ACHN (cell line): Measurements from ENCODE around the gene DNTTIP2.
"Not testable (repeated sequence)": the region's sequence is repeated elsewhere in the genome, so short reads cannot be mapped to it uniquely, and the experiment has no call there.

Source experiments
- DNase-seq: peaks from one replicate; pipeline ENCODE4 v3.0.0-alpha.2; 2015
- in situ Hi-C: cut with HindIII; loops from 2 replicates; pipeline ENCODE4 v1.10.0; 2017; ENCODE audit warnings: low sequenced_read_pairs, low pct_ligation_motif_present, low pct_unique_long_range_greater_than_20kb

DNTTIP2 gene

DNA sequence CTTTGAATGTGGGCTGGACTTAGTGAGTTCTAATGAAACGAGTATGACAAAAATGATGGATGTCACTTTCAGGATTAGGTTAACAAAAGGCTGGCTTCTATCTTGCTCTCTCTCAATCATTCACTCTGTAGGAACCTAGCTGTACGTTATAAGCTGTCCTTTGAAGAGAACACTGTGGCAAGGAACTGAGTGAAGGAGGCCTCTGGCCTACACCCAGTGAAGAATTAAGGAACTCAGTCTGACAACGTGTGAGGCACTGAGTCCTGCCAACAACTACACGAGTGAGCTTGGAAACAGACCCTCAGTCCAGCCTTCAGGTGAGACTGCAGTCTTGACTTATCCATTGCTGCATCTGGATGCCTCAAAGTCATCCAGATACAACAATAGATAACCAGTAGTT lies 3.3 kb upstream of the DNTTIP2 start:
- no peak for DNase-seq
- in situ Hi-C loops: no loop called here

DNA sequence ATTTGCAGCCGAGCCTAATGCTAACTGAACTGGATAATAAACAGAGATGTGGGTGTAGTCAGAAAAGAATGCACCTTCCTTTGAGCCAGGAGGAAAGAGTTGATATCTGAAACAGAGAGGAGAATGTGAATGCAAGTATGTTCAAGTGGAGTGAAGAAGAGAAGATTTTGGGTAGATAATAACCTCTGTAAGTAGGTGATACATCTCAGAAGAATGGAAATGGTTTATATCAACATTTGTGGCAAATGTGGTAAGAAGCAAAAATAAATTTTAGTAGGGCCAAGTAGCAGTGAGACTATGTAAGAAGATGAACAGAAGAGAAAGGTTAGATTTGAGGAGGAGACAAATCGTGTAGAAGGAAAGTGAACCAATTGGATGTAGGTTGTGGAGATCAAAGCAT lies 1.7 kb upstream of the DNTTIP2 start:
- DNase-seq: no peak
- in situ Hi-C loops: no loop called here

DNA sequence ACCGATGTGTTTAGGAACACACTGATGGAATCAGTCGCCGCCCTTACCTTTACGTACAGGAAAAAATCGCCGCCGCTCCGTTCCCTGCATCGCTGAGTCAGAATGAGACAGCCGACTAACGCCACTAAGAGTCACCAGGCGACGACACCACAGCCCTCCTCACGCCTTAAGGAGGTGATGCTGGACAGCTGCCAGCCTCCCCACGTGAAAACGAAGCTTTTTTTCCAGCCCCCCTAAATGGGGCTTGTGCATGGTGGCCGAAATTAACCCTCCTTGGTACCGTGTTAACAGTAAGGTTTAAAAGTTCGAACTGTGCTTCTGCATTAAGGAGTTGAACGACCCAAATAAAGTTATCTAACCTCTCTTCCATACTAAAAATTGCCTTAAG lies 511 bp downstream of the DNTTIP2 start:
- peak; percentile 31 for DNase-seq
- in situ Hi-C loops: no loop called here

DNA sequence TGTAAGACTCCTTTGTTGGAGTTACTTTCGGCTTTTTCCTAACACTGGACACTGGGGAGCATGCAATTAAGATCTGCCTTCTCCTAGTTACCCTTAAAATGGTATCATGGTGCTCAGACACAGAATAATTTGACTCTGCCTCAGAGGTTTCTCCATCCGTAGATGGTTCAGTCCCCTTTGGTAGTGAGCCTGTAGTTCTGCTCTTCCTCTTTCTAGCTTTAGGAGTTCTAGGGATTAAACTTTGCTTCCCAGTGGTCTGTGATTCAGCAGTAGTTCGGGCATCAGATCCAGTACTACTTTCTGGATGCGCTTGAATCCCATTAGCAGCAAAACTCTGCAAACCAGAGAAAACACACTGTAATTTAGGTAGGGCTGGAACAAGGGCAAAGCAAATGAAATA lies 1.5 kb downstream of the DNTTIP2 start:
- in situ Hi-C loops: no loop called here
- DNase-seq: no peak

DNA sequence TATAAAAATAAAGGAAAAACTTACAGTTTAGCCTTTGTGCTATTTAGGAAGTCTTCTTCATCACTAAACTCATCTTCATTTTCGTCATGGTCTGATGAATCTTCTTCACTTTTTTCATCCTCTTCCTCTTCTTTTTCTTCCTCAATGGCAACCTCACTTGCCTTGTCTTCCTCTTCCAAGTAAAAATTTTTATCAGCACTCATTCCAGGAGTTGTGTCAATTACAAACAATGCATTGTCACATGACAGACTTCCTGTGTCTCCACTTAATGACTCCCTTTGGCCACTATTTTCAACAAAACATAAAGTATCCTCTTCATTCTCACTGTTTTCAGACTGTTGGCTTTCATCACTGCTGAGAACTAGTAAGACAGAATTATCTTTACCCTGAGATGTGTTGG lies 2.8 kb downstream of the DNTTIP2 start:
- no peak for DNase-seq
- in situ Hi-C loops: no loop called here

DNA sequence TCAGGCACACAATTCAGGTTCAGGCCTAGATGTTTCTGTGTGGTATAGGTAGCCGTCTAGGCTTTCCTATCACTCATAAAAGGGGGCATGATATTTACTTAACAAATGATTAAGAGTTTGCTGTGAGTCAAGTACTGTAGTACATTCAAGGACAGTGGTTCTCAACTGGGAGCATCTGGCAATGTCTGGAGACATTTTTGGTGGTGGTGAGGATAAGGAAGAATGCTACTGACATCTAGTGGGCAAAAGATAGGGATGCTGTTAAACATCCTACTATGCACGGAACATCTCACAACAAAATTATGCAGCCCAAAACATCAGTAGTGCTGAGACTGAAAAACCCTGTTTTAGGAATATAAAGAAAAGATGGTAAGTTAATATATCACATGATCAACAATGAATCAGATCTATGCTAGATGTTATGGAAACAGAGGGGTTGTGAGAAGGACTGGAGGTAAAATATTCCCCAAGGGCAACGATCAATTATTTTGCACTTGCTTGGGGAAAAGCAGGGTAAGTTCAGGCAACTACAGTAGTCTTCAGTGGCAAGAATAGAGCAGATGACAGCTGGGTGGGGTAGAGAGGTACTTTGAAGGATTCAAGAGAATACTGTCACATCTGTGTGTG lies 4.9 kb downstream of the DNTTIP2 start:
- no peak for DNase-seq
- in situ Hi-C loops: no loop called here

DNA sequence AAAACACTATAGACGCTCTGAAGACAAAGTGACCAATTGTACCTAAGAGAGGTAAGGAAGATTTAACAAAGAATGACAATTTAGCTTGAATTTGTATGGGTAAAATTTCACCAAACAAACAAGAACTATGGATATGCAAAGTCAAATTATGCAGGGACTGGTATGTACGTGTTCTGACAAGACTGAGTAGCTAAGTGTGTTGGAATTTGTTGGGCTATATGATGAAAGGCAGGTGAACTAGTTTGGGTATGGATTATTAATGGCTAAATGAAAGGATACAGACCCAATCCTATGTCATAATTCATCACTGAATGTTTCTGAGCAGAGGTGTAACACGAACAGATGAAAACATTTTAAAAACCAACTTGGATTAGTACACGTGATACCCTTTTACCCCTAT lies 7.6 kb downstream of the DNTTIP2 start:
- DNase-seq: no peak
- in situ Hi-C loops: no loop called here

DNA sequence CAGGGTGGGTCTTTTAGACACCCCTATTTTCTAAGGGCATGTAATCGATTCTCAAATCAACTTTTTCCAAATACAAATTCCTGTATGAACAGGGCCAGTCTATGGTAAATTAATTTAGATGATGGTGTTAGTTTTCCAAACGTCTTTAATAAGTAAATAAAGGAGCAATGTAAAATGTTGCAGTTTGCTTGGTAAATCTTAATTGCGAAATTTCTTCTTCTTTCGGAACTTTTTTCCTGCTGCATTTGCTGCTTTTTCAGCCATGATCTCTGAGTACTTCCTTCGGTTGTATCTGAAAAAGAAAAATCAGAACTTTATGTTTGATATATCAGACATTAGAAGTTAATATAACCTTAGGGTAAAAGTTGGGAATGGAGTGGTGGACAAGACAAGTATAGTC lies 9.4 kb downstream of the DNTTIP2 start:
- in situ Hi-C loops: no loop called here

DNA sequence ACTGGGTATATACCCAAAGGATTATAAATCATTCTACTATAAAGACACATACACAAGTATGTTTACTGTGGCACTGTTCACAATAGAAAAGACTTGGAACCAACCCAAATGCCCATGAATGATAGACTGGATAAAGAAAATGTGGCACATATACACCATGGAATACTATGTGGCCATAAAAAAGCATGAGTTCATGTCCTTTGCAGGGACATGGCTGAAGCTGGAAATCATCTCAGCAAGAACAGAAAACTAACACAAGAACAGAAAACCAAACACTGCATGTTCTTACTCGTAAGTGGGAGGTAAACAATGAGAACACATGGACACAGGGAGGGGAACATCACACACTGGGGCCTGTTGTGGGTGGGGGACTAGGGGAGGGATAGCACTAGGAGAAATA lies 10.5 kb downstream of the DNTTIP2 start:
- DNase-seq, in situ Hi-C loops: not testable (repeated sequence)

More for the DNA sequence above, 9.4 kb downstream of the DNTTIP2 start:
- no peak for DNase-seq

DNA sequence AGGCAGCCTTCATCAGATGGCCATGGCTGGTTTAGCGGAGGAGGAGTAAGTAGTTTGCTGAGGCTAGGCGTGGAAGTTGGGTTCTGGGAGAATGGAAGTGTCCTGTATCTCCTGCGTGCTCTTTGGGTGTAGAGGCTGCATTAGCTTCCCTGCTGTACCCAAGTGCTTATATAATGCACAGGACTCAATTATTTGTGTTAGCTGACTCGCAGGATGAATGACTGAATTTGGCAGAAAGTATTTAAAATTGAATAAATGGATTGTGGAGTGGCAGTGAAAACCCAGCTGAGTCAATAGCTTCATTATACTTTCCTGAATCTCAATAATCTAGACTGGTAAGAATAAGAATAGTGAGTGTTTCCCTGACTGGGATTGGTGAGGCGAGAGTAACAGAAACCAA lies 13.8 kb downstream of the DNTTIP2 start:
- in situ Hi-C loops: no loop called here
- DNase-seq: no peak

DNA sequence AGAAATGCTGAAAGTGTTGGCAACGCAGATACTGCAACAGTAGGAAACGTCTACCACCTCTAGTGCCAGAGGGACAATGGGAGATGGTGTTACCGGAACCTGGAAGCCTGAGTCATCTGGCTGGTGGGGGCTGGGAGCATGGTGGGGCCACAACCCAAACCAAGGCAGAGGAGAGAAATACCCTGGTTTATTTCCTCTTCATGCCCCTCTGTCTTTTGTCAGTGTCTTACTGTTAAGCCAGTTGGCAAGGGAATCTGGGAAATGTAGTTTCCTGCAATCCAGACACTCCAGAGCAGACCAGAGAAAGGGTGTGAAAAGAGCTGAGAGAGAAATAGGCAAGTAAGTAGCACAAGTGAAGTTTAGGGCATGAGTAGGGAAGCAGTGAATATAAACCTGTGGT lies 14.8 kb downstream of the DNTTIP2 start:
- DNase-seq: no peak
- in situ Hi-C loops: no loop called here

DNA sequence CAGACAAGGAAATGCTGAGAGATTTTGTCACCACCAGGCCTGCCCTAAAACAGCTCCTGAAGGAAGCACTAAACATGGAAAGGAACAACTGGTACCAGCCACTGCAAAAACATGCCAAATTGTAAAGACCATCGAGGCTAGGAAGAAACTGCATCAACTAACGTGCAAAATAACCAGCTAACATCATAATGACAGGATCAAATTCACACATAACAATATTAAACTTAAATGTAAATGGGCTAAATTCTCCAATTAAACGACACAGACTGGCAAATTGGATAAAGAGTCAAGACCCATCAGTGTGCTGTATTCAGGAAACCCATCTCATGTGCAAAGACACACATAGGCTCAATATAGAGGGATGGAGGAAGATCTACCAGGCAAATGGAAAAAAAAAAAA lies 21.4 kb downstream of the DNTTIP2 start:
- in situ Hi-C loops, DNase-seq: not testable (repeated sequence)

DNA sequence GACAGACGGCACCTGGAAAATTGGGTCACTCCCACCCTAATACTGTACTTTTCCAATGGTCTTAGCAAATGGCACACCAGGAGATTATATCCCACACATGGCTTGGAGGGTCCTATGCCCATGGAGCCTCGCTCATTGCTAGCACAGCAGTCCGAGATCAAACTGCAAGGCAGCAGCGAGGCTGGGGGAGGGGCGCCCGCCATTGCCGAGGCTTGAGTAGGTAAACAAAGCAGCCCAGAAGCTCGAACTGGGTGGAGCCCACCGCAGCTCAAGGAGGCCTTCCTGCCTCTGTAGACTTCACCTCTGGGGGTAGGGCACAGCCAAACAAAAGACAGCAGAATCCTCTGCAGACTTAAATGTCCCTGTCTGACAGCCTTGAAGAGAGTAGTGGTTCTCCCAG lies 23.0 kb downstream of the DNTTIP2 start:
- DNase-seq, in situ Hi-C loops: not testable (repeated sequence)

DNA sequence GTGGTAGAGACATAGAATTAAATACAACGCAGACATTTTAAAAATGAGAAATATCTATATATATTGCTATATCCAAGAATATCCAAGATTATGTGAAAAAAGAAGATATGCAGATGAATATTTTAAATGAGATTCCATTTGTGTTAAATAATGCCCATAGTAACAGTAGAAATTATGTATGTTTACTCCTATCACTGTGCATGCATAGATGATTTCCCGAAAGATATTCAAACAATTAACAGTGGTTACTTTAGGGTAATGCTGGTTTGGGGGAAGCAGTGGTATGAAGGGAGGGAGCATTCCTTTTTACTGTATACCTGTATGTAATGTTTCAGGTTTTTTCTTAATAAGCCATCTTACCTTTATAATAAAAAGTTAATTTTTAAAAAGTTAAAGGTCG lies 25.1 kb downstream of the DNTTIP2 start:
- in situ Hi-C loops: no loop called here
- DNase-seq: no peak

DNA sequence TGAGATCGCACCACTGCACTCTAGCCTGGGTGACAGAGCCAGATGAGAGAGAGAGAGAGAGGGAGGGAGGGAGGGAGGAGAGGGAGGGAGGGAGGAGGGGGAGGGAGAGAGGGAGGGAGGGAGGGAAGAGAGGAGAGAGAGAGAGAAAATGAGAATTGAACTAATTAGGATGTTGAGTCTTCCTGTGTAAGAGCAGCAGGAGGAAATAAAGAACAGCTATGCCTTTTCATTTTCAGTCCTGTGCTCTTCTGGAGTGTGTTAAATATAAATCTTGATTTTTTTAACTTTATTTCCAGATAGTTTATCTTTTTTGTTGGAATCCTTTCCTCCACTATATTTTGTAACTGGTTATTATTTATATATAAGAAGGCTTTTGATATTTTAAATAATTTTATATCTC lies 27.1 kb downstream of the DNTTIP2 start:
- no peak for DNase-seq
- in situ Hi-C loops: no loop called here

DNA sequence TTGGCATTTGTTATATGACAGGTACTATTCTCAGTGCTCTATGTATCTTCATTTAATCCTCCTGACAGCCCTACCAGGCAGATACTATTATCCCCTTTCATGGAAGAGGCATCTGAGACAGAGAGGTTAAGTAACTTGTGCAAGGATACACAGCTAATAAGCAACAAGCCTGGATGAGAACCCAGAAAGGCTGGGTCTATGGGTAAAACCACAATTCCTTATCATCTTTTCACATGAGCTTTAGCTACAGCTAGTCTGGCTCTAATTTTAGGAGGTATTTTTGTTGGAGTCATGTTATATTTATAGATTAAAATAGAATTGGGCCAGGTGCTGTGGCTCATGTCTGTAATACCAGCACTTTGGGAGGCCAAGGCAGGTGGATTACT lies 27.7 kb downstream of the DNTTIP2 start:
- no peak for DNase-seq
- in situ Hi-C loops: no loop called here

DNA sequence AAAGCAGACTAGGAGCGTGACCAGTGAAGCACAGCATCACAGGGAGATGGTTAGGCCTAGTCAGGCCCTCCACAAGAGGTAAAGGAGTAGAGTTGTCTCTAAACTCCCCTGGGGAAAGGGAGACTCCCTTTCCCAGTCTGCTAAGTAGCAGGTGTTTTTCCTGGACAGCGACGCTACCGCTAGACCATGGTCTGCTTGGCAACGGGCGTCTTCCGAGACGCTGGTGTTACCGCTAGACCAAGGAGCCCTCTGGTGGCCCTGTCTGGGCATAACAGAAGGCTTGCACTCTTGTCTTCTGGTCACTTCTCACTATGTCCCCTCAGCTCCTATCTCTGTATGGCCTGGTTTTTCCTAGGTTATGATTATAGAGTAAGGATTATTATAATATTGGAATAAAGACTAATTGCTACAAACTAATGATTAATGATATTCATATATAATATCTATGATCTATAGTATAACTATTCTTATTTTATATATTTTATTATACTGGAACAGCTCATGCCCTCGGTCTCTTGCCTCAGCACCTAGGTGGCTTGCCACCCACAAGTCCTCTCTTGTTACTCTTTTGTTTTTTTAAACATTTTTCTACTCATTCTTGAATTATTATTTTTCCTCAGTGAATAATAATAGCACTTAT lies 28.2 kb downstream of the DNTTIP2 start:
- DNase-seq: peak; percentile 67
- in situ Hi-C loops: not testable (repeated sequence)

DNA sequence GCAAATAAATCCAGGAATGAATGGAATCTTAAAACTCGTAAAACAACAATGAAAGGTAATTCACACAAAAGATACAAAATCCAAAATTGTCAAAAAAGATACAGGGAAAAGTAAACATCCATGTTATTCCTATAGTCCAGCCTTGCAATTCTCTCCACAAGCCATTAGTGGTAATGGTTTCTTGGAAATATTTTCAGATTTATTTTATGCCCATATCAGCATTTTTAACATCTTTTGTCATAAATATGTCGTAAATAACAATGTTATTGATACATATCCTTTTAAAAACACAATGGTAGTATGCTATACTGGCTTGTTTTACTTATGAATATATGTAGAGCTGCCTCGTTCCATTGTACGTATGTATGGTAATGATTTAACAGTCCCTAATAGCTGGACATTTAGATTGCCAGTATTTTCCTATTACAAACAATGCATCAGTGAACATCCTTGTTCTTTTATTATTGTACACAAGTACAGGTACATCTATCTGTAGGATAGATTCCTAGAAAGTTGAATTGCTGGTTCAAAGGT lies 30.6 kb downstream of the DNTTIP2 start:
- no peak for DNase-seq

DNA sequence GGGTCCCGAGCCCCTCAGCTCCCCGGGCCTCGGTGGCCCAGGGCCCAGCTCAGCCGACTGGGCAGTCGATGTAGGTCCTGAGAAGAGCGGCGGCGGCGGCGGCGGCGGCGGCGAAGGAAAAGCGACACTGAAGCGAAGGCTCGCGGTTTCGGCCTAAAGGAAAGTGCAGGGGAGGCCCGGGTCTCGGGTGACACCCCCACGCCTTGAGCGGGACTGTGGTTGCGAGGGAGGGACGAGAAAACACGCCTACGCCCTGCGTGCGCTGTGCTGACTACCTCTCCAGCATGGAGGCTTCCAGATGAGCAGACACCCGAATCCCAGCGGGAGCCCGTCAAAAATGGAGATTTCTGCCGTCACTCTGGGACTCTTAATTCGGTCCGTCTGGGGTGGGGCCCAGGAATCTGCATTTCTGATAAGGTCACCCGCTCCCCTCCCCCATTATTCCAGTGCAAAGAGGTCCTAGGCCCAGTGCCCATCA lies 31.2 kb downstream of the DNTTIP2 start:
- in situ Hi-C loops: no loop called here
- peak; percentile 66 for DNase-seq

More for the DNA sequence above, 30.6 kb downstream of the DNTTIP2 start:
- in situ Hi-C loops: no loop called here
